ENCODE results near the gene ARHGAP22. TPM values are rescaled to one million over a fixed set of nuclear protein-coding genes. Genes with fewer than 3 reads are reported as not detected.

Gene ARHGAP22
- total RNA-seq, 1 donor from 2014 or later: 0.82 TPM

DNA sequence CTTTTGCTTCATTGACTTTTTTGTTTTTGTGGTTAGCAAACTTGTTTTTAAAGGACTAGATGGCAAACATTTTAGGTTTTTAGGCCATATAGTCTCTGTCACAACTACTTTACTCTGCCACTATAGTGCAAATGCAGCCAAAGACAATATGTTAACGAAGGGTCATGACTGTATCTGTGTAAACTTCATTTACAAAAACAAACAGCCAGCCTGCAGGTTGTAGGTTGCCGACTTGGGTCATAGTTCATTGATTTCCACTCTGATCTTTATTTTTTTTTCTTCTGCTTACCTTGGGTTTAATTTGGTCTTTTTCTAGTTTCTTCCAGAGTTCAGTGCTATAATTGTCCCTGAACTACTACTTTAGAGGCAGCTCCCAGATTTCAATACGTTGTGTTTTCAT, 120.0 kb downstream of the ARHGAP22 start:
- Mint-ChIP-seq H3K36me3 (ENCODE audit: low read depth) (no peaks in the 10 kb centered on the region), H3K4me1 (no peaks in the 10 kb centered on the region), H3K27ac (no peak overlapping the region), H3K27me3 (peaks cover 4% of the 10 kb centered on the region), H3K9me3 (no peaks in the 10 kb centered on the region), H3K4me3 (no peak overlapping the region)
- ATAC-seq (ENCODE audit: low read depth): no peak
- POLR2A ChIA-PET: no interaction called here
- DNase-seq: no peak
- TF ChIP-seq, protein P1, sequence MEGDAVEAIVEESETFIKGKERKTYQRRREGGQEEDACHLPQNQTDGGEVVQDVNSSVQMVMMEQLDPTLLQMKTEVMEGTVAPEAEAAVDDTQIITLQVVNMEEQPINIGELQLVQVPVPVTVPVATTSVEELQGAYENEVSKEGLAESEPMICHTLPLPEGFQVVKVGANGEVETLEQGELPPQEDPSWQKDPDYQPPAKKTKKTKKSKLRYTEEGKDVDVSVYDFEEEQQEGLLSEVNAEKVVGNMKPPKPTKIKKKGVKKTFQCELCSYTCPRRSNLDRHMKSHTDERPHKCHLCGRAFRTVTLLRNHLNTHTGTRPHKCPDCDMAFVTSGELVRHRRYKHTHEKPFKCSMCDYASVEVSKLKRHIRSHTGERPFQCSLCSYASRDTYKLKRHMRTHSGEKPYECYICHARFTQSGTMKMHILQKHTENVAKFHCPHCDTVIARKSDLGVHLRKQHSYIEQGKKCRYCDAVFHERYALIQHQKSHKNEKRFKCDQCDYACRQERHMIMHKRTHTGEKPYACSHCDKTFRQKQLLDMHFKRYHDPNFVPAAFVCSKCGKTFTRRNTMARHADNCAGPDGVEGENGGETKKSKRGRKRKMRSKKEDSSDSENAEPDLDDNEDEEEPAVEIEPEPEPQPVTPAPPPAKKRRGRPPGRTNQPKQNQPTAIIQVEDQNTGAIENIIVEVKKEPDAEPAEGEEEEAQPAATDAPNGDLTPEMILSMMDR (IDR thresholded peaks at IDR 0.05): no peak
- CTCF ChIA-PET: no interaction called here
- intact Hi-C loops (cut with micrococcal nuclease): no loop called here

GRCh38 chr10:48482207-48482606, 122.7 kb downstream of the ARHGAP22 start:
- Mint-ChIP-seq H3K9me3 (no peaks in the 10 kb centered on the region), H3K4me1 (no peaks in the 10 kb centered on the region), H3K27ac (no peak overlapping the region), H3K27me3 (peaks cover 10% of the 10 kb centered on the region), H3K4me3 (no peak overlapping the region), H3K36me3 (ENCODE audit: low read depth) (no peaks in the 10 kb centered on the region)
- TF ChIP-seq, protein P1 (IDR thresholded peaks at IDR 0.05): no peak
- CTCF ChIA-PET: no interaction called here
- intact Hi-C loops (cut with micrococcal nuclease): no loop called here
- POLR2A ChIA-PET: no interaction called here
- DNase-seq: no peak
- no peak for ATAC-seq (ENCODE audit: low read depth)

DNA sequence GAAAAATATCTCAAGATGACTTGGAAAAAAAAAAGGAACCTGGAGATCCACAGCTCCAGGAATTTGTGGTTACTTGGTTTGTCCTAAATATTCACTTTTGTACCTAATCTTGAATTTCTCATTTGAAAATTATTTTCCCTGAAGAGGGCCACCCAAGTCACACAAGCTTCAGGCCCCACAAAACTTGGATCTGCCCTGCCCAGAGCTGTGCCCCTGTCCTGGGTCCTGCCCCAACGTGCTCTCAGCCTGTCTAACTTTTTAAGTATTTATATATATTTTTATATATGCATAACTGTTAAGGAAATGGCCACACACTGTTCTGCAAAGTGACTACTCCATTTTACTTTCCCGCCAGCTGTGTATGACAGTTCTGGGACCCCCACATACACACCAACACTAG, 123.5 kb downstream of the ARHGAP22 start:
- peaks cover 10% of the 10 kb centered on the region for H3K27me3 Mint-ChIP-seq
- no peaks in the 10 kb centered on the region for H3K9me3 Mint-ChIP-seq
- DNase-seq (no peak), ATAC-seq (ENCODE audit: low read depth) (no peak)
- H3K27ac Mint-ChIP-seq: no peak overlapping the region
- intact Hi-C loops (cut with micrococcal nuclease): no loop called here
- ChIA-PET POLR2A (no interaction called here), CTCF (no interaction called here)
- no peaks in the 10 kb centered on the region for H3K4me1 Mint-ChIP-seq
- H3K4me3 Mint-ChIP-seq: no peak overlapping the region
- TF ChIP-seq, protein P1 (IDR thresholded peaks at IDR 0.05): no peak
- H3K36me3 Mint-ChIP-seq (ENCODE audit: low read depth): no peaks in the 10 kb centered on the region

DNA sequence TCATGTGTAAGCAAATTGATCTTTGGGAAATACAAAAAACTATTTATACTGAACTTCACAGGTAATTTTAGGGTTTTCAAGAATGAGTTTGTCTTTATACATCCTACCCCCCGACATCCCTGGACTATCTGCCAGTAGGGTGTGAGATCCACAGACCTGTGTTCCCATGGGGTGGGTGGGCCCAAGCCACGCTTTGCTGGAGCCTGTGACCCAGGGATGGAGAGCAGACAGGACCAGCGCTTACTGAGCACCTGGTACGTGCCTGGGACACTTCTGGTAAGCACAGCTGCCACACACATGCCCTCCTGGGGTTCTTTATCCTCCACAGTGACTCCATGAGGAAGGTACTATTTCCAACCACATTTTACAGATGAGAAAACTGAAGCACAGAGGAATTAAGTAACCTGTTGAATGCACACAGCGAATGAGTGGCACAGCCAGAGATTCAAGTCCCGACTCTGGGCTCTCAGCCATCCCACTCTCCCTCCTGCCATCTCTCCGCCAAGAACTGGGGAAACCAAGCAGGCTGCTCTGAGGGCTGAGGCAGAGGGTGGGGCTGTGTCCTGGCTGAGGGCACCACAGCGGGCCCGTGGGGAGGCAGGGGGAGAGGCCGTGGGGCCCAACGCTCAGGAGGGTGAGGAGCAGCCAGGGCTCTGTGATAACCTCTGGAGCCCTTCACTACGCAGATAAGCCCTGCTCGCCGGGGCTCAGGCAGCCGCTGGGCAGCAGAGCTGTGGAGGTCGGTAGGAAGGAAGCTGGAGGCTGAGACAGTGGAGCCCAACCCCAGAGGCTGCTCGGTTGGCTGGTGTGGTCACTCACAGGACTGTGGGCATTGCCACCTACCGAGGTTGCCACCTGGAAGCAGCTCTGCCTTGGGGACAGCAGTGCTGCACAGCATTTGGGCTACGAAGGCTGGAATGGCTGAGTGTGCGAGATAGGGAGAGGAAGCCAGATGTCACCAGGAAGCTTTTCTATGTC, 124.2 kb downstream of the ARHGAP22 start:
- intact Hi-C loops (cut with micrococcal nuclease): no loop called here
- Mint-ChIP-seq H3K4me1 (no peaks in the 10 kb centered on the region), H3K4me3 (no peak overlapping the region), H3K9me3 (no peaks in the 10 kb centered on the region), H3K27me3 (peaks cover 10% of the 10 kb centered on the region), H3K27ac (no peak overlapping the region), H3K36me3 (ENCODE audit: low read depth) (no peaks in the 10 kb centered on the region)
- ATAC-seq (ENCODE audit: low read depth) (no peak), DNase-seq (no peak)
- ChIA-PET POLR2A (no interaction called here), CTCF (no interaction called here)
- TF ChIP-seq, protein P1 (IDR thresholded peaks at IDR 0.05): no peak

- H3K36me3 Mint-ChIP-seq (ENCODE audit: low read depth): no peaks in the 10 kb centered on the region
- ChIA-PET CTCF (no interaction called here), POLR2A (no interaction called here)
- H3K4me3 Mint-ChIP-seq: no peak overlapping the region
- TF ChIP-seq, protein P1 (IDR thresholded peaks at IDR 0.05): no peak
- ATAC-seq (ENCODE audit: low read depth) (no peak), DNase-seq (peak; percentile 5)
- no peaks in the 10 kb centered on the region for H3K9me3 Mint-ChIP-seq
- H3K27me3 Mint-ChIP-seq: peaks cover 10% of the 10 kb centered on the region
- H3K27ac Mint-ChIP-seq: no peak overlapping the region
- intact Hi-C loops (cut with micrococcal nuclease): no loop called here
- H3K4me1 Mint-ChIP-seq: no peaks in the 10 kb centered on the region
Observed at GRCh38 chr10:48478980-48479811, 125.7 kb downstream of the ARHGAP22 start.

Data from activated B cell treated with CpG ODN at 0.5 μM for 24 hours (primary cell).